ENCODE measurements around the gene STXBP5L. TPM values are rescaled to one million over a fixed set of nuclear protein-coding genes. Genes with fewer than 3 reads are reported as not detected.
"Not testable (repeated sequence)": the region's sequence is repeated elsewhere in the genome, so short reads cannot be mapped to it uniquely, and the experiment has no call there.

The STXBP5L gene
- total RNA-seq, 1 donor: not detected

DNA sequence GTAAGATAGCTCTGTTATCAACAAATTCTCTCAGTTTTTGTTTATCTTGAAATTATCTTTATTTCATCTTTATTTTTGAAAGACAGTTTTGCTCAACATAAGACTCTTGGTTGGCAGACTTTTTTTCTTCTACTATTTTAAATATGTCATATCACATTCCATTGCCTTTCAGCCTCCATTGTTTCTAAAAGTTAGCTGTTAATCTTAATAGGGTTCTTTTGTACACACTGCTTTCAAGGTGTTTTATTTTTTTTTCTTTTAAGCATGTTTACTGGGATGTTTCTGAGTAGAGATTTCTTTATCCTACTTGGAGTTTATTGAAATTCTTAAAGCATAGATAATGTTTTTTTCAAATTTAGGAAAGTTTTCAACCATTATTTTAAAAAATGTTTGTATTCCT, 294.6 kb downstream of the STXBP5L start:
- DNase-seq (ENCODE audit: insufficient read length, low spot score, missing footprints): no peak
- no peaks in the 10 kb centered on the region for H3K79me2 ChIP-seq (ENCODE audit: insufficient read depth, low read length)

DNA sequence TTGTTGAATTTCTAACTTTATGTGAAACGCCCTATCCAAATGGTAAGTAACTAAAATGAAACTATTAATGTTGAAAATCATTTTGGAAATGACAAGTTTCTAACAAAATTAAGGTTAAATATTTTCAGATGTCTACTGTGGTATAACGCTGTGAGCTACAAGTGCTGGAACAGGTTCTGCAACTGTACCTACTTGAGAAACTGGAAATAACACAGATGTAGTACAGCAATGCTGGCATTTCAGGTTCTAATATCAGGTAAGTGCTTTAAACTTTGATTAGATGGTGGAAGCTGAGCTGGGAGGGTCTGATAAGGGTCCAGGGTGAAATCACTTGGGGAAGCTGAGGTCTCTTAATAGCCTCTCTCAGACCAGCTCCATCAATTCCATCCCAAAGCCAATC, 315.1 kb downstream of the STXBP5L start:
- Histone ChIP-seq H3K4me3 (ENCODE audit: insufficient read depth, low read length) (no peak overlapping the region), H2AFZ (ENCODE audit: low read length) (no peak overlapping the region), H3K4me2 (ENCODE audit: insufficient read depth, low read length) (no peak overlapping the region), H3K36me3 (ENCODE audit: insufficient read depth, low read length) (no peaks in the 10 kb centered on the region), H3K27me3 (ENCODE audit: insufficient read depth, low read length) (no peaks in the 10 kb centered on the region), H3K9me3 (ENCODE audit: low read depth, low read length) (no peaks in the 10 kb centered on the region), H4K20me1 (ENCODE audit: insufficient read depth, low read length) (no peaks in the 10 kb centered on the region), H3K4me1 (ENCODE audit: insufficient read depth, low read length) (no peaks in the 10 kb centered on the region), H3K27ac (ENCODE audit: low read depth, low read length) (no peak overlapping the region), H3K79me2 (ENCODE audit: insufficient read depth, low read length) (no peaks in the 10 kb centered on the region)
- no peak for DNase-seq (ENCODE audit: insufficient read length, low spot score, missing footprints)
- TF ChIP-seq, protein P1, sequence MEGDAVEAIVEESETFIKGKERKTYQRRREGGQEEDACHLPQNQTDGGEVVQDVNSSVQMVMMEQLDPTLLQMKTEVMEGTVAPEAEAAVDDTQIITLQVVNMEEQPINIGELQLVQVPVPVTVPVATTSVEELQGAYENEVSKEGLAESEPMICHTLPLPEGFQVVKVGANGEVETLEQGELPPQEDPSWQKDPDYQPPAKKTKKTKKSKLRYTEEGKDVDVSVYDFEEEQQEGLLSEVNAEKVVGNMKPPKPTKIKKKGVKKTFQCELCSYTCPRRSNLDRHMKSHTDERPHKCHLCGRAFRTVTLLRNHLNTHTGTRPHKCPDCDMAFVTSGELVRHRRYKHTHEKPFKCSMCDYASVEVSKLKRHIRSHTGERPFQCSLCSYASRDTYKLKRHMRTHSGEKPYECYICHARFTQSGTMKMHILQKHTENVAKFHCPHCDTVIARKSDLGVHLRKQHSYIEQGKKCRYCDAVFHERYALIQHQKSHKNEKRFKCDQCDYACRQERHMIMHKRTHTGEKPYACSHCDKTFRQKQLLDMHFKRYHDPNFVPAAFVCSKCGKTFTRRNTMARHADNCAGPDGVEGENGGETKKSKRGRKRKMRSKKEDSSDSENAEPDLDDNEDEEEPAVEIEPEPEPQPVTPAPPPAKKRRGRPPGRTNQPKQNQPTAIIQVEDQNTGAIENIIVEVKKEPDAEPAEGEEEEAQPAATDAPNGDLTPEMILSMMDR (IDR thresholded peaks at IDR 0.05; ENCODE audit: extremely low read depth, low read depth, low read length): no peak

More for the DNA sequence above, 294.6 kb downstream of the STXBP5L start:
- H2AFZ ChIP-seq (ENCODE audit: low read length): no peak overlapping the region
- H3K36me3 ChIP-seq (ENCODE audit: insufficient read depth, low read length): no peaks in the 10 kb centered on the region
- no peak overlapping the region for H3K27ac ChIP-seq (ENCODE audit: low read depth, low read length)
- H3K27me3 ChIP-seq (ENCODE audit: insufficient read depth, low read length): no peaks in the 10 kb centered on the region
- no peak overlapping the region for H3K4me2 ChIP-seq (ENCODE audit: insufficient read depth, low read length)
- no peaks in the 10 kb centered on the region for H3K9me3 ChIP-seq (ENCODE audit: low read depth, low read length)
- H3K4me1 ChIP-seq (ENCODE audit: insufficient read depth, low read length): no peaks in the 10 kb centered on the region
- H4K20me1 ChIP-seq (ENCODE audit: insufficient read depth, low read length): no peaks in the 10 kb centered on the region
- TF ChIP-seq, protein P1 (IDR thresholded peaks at IDR 0.05; ENCODE audit: extremely low read depth, low read depth, low read length): no peak
- H3K4me3 ChIP-seq (ENCODE audit: insufficient read depth, low read length): no peak overlapping the region

DNA sequence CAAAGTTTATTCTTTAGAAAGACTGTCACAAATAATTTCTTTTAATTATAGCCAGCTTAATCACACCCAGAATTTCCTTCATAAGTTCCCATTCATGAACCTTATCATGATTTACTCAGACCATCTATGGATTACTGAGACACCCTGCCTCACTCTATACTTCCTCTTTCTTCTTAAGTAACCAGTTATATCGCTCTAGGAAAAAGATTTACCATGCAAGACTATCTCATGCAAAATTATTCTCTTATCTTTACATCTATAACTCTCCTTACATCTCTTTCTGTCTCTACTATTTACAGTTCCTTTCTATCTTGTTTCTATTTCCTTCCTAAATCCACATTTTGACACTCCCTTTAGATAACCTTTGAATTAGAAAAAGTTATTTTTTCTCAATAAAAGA, 321.0 kb downstream of the STXBP5L start:
- H3K4me3 ChIP-seq (ENCODE audit: insufficient read depth, low read length): no peak overlapping the region
- no peaks in the 10 kb centered on the region for H3K27me3 ChIP-seq (ENCODE audit: insufficient read depth, low read length)
- H2AFZ ChIP-seq (ENCODE audit: low read length): no peak overlapping the region
- no peaks in the 10 kb centered on the region for H3K36me3 ChIP-seq (ENCODE audit: insufficient read depth, low read length)
- TF ChIP-seq, protein P1 (IDR thresholded peaks at IDR 0.05; ENCODE audit: extremely low read depth, low read depth, low read length): no peak
- H3K79me2 ChIP-seq (ENCODE audit: insufficient read depth, low read length): no peaks in the 10 kb centered on the region
- no peak overlapping the region for H3K4me2 ChIP-seq (ENCODE audit: insufficient read depth, low read length)
- no peaks in the 10 kb centered on the region for H4K20me1 ChIP-seq (ENCODE audit: insufficient read depth, low read length)
- no peak overlapping the region for H3K27ac ChIP-seq (ENCODE audit: low read depth, low read length)
- H3K4me1 ChIP-seq (ENCODE audit: insufficient read depth, low read length): no peaks in the 10 kb centered on the region
- no peak for DNase-seq (ENCODE audit: insufficient read length, low spot score, missing footprints)
- no peaks in the 10 kb centered on the region for H3K9me3 ChIP-seq (ENCODE audit: low read depth, low read length)

DNA sequence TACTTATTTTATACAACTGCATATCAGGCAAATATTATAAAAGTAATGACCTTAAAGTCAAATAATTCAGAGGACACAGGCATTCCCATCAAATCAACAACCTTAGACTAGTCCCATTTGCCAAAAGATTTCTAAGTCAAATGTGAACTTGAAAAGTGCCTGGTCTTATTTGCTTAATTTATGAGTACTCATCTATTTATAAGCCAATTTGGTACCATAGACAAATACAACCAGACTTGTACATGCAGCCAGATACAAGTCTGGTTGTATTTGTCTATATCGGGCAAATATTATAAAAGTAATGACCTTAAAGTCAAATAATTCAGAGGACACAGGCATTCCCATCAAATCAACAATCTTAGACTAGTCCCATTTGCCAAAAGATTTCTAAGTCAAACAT, 322.2 kb downstream of the STXBP5L start:
- H3K27ac ChIP-seq (ENCODE audit: low read depth, low read length); H4K20me1 ChIP-seq (ENCODE audit: insufficient read depth, low read length); H3K79me2 ChIP-seq (ENCODE audit: insufficient read depth, low read length); DNase-seq (ENCODE audit: insufficient read length, low spot score, missing footprints); H3K4me2 ChIP-seq (ENCODE audit: insufficient read depth, low read length); H3K4me1 ChIP-seq (ENCODE audit: insufficient read depth, low read length); H3K36me3 ChIP-seq (ENCODE audit: insufficient read depth, low read length); H3K9me3 ChIP-seq (ENCODE audit: low read depth, low read length); H2AFZ ChIP-seq (ENCODE audit: low read length); H3K27me3 ChIP-seq (ENCODE audit: insufficient read depth, low read length); H3K4me3 ChIP-seq (ENCODE audit: insufficient read depth, low read length): not testable (repeated sequence)

Measured in osteoblast (primary cell).